ENCODE results near the gene CYB5R3.

Gene CYB5R3

DNA sequence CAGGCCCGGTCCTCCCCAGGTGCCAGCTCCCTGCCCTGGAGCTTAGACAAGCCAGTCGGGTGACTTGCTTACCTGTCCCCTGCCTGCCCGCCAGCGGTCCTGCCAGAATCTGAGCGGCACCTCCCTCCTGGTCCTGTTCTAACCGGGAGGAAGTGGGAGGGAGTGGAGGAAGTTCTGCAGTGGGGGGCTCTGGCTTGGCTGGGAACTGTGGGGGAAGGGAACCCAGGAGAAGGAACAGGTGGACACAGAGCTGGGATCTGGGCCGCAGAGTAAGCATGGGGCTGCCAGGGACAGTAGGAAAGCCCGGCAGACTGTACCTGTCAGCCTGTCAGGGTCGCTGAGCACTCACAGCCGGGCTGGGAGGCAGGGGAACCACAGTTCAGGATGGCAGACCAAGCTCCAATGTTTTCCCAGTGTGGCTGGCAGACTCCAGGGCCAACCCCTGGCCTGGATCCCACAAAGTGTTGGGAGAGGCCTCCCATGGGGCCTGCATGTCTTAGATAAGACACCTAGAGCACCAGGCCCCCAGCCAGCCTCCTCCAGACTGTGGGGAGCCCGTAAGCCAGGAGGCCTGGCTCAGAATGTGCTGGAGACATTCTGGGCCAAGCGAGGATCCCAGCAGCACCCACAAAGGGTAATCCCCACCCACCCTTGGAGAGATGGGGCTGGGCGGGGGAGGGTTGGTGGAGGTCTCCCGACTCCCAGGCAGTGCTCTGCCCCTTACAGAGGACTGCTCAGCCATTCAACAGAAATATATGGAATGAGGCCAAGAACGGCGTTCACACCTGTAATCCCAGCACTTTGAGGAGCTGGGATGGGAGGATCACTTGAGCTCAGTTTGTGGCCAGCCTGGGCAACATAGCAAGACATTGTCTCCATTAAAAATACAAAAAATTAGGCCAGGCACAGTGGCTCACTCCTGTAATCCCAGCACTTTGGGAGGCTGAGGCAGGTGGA is 2.3 kb downstream of the CYB5R3 start:
- DNase-seq (ENCODE audit: extremely low read depth in 1 of 2, low read depth in 1 of 2): no peak

GRCh38 chr22:42645938-42646568 is 3.1 kb downstream of the CYB5R3 start:
- no peak for DNase-seq (ENCODE audit: extremely low read depth in 1 of 2, low read depth in 1 of 2)

- no peak for DNase-seq (ENCODE audit: extremely low read depth in 1 of 2, low read depth in 1 of 2)
Measured at GRCh38 chr22:42645341-42645937, 3.8 kb downstream of the CYB5R3 start.

DNA sequence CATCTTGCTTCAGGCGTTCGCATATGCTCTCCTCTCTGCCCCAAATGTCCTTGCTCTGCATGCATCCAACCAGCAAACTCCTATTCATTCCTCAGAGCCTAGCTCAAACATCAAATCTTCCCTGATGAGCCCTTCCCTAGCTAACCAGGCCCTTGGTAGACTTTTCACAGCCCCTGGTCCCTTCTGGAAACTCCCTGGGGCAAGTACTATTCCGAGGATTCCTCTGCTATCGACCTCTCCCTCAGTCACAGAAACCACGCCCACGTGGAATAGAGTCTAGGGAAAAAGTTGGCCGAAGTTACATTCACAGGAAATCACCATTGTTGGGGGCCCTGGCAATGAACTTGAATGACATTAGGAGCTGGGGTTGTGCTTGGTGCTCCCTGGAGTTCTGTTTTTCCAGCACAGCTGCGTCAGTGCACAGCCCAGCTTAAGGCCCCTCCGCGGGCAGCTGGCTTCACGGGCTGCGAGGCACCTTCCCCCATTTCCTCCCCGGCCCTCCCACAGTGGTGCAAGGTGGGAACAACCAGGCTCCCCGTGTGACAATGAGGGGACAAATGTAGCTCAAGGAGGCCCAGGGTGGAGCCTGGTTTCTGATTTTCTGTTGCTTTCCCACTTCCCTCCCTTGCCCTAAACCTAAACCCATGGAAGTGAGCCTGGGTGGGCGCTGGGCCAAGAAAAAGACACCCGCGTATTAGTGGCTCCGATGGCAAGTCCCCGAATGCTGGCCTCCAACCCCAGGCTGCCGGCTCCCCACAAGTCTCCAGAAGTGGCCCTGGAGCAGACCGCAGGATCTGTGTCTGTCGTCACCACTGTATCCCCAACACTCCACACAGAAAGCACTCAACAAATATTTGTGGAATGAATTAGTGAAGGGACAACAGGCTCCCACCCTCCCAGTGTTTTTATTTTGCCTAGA is 4.5 kb downstream of the CYB5R3 start:
- no peak for DNase-seq (ENCODE audit: extremely low read depth in 1 of 2, low read depth in 1 of 2)

- no peak for DNase-seq (ENCODE audit: extremely low read depth in 1 of 2, low read depth in 1 of 2)
Measured at GRCh38 chr22:42643634-42644421, 5.4 kb downstream of the CYB5R3 start.

- no peak for DNase-seq (ENCODE audit: extremely low read depth in 1 of 2, low read depth in 1 of 2)
Measured at GRCh38 chr22:42642806-42643633, 6.2 kb downstream of the CYB5R3 start.

- no peak for DNase-seq (ENCODE audit: extremely low read depth in 1 of 2, low read depth in 1 of 2)
Measured at GRCh38 chr22:42641801-42642413, 7.3 kb downstream of the CYB5R3 start.

DNA sequence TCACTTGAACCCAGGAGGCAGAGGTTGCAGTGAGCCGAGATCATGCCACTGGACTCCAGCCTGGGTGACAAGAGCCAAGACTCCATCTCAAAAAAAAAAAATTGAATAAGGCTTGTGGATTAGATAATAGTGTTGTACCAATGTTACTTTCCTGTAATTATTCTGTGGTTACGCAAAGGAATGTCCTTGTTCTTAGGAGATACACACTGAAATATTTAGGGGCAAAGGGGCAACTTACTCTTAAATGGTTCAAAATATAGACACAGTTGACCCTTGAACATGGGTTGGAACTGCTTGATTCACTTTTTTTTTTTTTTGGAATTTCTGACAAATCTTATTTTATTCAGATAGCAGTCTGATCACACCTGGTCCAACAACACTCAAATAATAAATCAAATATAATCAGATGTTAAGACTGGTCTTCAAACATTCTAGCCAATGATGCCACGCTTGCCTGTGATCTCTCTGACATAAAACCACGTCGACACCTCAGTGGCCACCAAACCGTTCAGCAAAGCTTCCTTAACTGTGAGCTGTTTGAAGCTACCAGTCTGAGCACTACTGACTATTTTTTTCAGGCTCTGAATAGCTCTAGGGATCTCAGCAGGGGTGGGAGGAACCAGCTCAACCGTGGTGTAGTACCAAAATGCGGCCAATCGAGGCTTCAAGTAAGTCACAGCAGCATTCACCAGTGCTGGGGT is 9.5 kb downstream of the CYB5R3 start:
- DNase-seq (ENCODE audit: extremely low read depth in 1 of 2, low read depth in 1 of 2): no peak

GRCh38 chr22:42637555-42637954 is 11.6 kb downstream of the CYB5R3 start:
- no peak for DNase-seq (ENCODE audit: extremely low read depth in 1 of 2, low read depth in 1 of 2)

GRCh38 chr22:42636506-42636905 is 12.7 kb downstream of the CYB5R3 start:
- DNase-seq (ENCODE audit: extremely low read depth in 1 of 2, low read depth in 1 of 2): no peak

DNA sequence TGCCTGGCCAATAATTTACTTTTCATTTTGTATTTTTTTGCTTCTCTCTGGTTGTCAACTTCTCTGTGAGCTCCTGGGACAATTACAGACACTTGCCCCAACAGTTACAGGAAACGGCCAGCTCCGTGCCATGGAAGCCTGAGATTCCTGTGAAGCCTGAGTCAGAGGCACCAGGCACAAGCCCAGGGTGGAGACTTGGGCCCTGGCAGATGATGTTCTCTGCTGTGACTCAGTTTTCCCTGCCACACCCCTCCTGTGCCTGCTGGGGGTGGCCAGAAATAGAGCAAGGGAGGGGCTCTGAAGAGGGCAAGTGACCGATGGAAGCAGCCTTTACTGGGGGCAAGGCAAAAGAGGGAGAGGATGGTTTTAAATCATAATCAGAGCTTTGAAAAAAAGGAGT is 13.7 kb downstream of the CYB5R3 start:
- DNase-seq (ENCODE audit: extremely low read depth in 1 of 2, low read depth in 1 of 2): no peak

- DNase-seq (ENCODE audit: extremely low read depth in 1 of 2, low read depth in 1 of 2): no peak
Measured at GRCh38 chr22:42633013-42633412, 16.2 kb downstream of the CYB5R3 start.

GRCh38 chr22:42632096-42632495 is 17.1 kb downstream of the CYB5R3 start:
- DNase-seq (ENCODE audit: extremely low read depth in 1 of 2, low read depth in 1 of 2): no peak

DNA sequence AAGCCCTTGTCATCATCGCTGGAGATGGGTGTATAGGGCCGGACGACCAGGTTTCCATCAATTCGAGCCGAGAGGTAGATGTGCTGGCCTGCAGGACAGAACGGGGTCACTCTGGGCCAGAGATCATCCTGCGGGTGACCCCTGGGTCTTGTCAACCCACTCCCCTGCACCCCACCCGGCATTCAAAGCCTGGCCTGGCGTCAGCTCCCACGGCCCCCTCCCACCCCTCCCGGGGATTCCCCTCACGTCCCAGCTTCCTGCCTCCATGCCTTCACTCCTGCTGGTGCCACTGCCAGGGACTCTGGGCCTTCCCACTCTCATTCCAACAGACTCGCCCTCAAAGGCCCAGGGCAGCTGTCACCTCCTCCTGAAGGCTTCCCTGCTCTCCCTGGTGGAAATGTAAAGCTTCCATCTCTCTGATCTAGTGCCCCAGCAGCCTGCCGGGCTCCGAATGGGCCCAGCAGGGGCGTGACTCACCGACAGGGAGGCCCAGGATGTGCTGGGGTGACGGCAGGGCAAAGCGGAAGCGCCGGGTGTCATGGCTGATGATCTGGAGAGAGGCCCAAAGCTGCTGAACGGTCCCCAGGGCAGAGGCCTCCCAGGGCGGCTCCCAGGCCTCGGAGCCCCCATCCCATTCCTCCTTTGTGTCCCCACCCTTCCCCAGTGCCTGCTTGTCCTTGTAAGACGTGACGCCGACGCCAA is 18.1 kb downstream of the CYB5R3 start:
- no peak for DNase-seq (ENCODE audit: extremely low read depth in 1 of 2, low read depth in 1 of 2)

- no peak for DNase-seq (ENCODE audit: extremely low read depth in 1 of 2, low read depth in 1 of 2)
Measured at GRCh38 chr22:42630211-42630610, 19.0 kb downstream of the CYB5R3 start.

DNA sequence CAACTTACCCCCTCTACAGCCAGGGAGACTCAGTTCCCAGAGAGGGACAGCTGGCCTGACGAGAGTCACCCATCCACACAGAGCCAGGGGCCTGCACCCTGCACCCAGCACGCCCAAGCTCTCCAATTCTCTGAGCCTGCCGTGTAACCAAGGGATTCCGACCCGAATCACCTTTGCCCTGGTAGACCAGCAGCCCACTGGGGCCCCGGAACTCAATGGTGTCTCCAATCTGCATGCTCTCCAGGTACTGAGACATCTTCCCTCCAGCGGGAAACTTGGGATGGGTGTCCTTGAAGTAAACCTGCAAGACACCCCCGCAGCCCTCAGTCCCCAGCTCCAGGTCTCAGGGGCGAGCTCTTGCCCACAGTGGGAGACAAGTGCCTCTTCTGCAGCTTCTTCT is 21.2 kb downstream of the CYB5R3 start:
- no peak for DNase-seq (ENCODE audit: extremely low read depth in 1 of 2, low read depth in 1 of 2)

GRCh38 chr22:42626951-42627625 is 22.1 kb downstream of the CYB5R3 start:
- DNase-seq (ENCODE audit: extremely low read depth in 1 of 2, low read depth in 1 of 2): no peak

Data from stimulated activated CD8-positive, alpha-beta memory T cell treated with anti-CD3 and anti-CD28 coated beads, Interleukin-7, amount 100 ng/mL, for 48 hours (primary cell).